Measurements from ENCODE around the gene RBM10. TPM values are rescaled to one million over a fixed set of nuclear protein-coding genes. Genes with fewer than 3 reads are reported as not detected.
A peak's percentile ranks its signal among the peaks of the same experiment; 100 is the strongest.

The RBM10 gene
- total RNA-seq, 3 donors from 2014 or later, result 28.2 to 33.1 (median 31.0) TPM

- Histone ChIP-seq H3K27me3 (peaks cover 0 to 35% of the 10 kb centered on the region in 2 donors), H3K27ac (no peak overlapping the region), H3K4me3 (no peak overlapping the region), H3K9me3 (no peaks in the 10 kb centered on the region), H3K4me1 (no peaks in the 10 kb centered on the region), H3K36me3 (no peaks in the 10 kb centered on the region)
- TF ChIP-seq POLR2A (IDR thresholded peaks at IDR 0.05) (no peak), CTCF (IDR thresholded peaks at IDR 0.05) (no peak), POLR2AphosphoS5 (IDR thresholded peaks at IDR 0.05) (no peak)
- intact Hi-C loops (cut with DNase I; ENCODE audit: low total_unique reads), result no loop called here
- DNase-seq (ENCODE audit: low spot score in 2 of 2), result no peak
Observed at GRCh38 chrX:47227334-47227583, 82.2 kb downstream of the RBM10 start.

- Histone ChIP-seq H3K9me3 (no peaks in the 10 kb centered on the region), H3K36me3 (no peaks in the 10 kb centered on the region), H3K27ac (no peak overlapping the region), H3K4me1 (no peaks in the 10 kb centered on the region), H3K27me3 (peaks cover 0 to 26% of the 10 kb centered on the region in 2 donors), H3K4me3 (no peak overlapping the region)
- no peak for DNase-seq (ENCODE audit: low spot score in 2 of 2)
- TF ChIP-seq POLR2AphosphoS5 (IDR thresholded peaks at IDR 0.05) (no peak), POLR2A (IDR thresholded peaks at IDR 0.05) (no peak), CTCF (IDR thresholded peaks at IDR 0.05) (no peak)
- intact Hi-C loops (cut with DNase I; ENCODE audit: low total_unique reads), result no loop called here
Observed at GRCh38 chrX:47228550-47229270, 83.7 kb downstream of the RBM10 start.

GRCh38 chrX:47229427-47229826 is 84.4 kb downstream of the RBM10 start:
- DNase-seq (ENCODE audit: low spot score in 2 of 2), result no peak
- peaks cover 0 to 26% of the 10 kb centered on the region in 2 donors for H3K27me3 ChIP-seq
- no peak overlapping the region for H3K27ac ChIP-seq
- no peaks in the 10 kb centered on the region for H3K36me3 ChIP-seq
- intact Hi-C loops (cut with DNase I; ENCODE audit: low total_unique reads), result no loop called here
- H3K4me1 ChIP-seq, result no peaks in the 10 kb centered on the region
- no peak for TF ChIP-seq POLR2A (IDR thresholded peaks at IDR 0.05)
- no peak for TF ChIP-seq POLR2AphosphoS5 (IDR thresholded peaks at IDR 0.05)
- no peak for TF ChIP-seq CTCF (IDR thresholded peaks at IDR 0.05)
- no peak overlapping the region for H3K4me3 ChIP-seq
- no peaks in the 10 kb centered on the region for H3K9me3 ChIP-seq

- Histone ChIP-seq H3K4me3 (no peak overlapping the region), H3K27me3 (peaks cover 0 to 33% of the 10 kb centered on the region in 2 donors), H3K36me3 (no peaks in the 10 kb centered on the region), H3K27ac (no peak overlapping the region), H3K9me3 (no peaks in the 10 kb centered on the region), H3K4me1 (no peaks in the 10 kb centered on the region)
- no peak for DNase-seq (ENCODE audit: low spot score in 2 of 2)
- intact Hi-C loops (cut with DNase I; ENCODE audit: low total_unique reads), result no loop called here
- TF ChIP-seq POLR2AphosphoS5 (IDR thresholded peaks at IDR 0.05) (no peak), POLR2A (IDR thresholded peaks at IDR 0.05) (no peak), CTCF (IDR thresholded peaks at IDR 0.05) (no peak)
Observed at GRCh38 chrX:47230136-47230868, 85.3 kb downstream of the RBM10 start.

GRCh38 chrX:47231167-47231566 is 86.1 kb downstream of the RBM10 start:
- Histone ChIP-seq H3K9me3 (no peaks in the 10 kb centered on the region), H3K4me3 (no peak overlapping the region), H3K4me1 (no peaks in the 10 kb centered on the region), H3K36me3 (no peaks in the 10 kb centered on the region), H3K27ac (peak overlapping the region in 1 of 2 donors; percentile 96), H3K27me3 (peaks cover 0 to 40% of the 10 kb centered on the region in 2 donors)
- no peak for DNase-seq (ENCODE audit: low spot score in 2 of 2)
- intact Hi-C loops (cut with DNase I; ENCODE audit: low total_unique reads), result no loop called here
- TF ChIP-seq POLR2AphosphoS5 (IDR thresholded peaks at IDR 0.05) (no peak), POLR2A (IDR thresholded peaks at IDR 0.05) (no peak), CTCF (IDR thresholded peaks at IDR 0.05) (no peak)
